A549 (cell line): Measurements from ENCODE around the gene SLC7A8.

Experiments used
- BCL3 ChIP-seq: fragments of >200 bp; sonication (Bioruptor Twin); formaldehyde crosslinking; IDR thresholded peaks from 3 replicates; pipeline ENCODE4 v1.6.1; 2016
- BHLHE40 ChIP-seq: IDR thresholded peaks from 2 replicates; pipeline ENCODE4 v1.6.1; 2012; ENCODE audit warnings: low read depth, low read length, inconsistent platforms
- CEBPB ChIP-seq, 2 experiments: fragments of >200 bp in 1 of 2; sonication (Bioruptor Twin) in 1 of 2; formaldehyde crosslinking in 1 of 2; IDR thresholded peaks; 2 replicates each; pipeline ENCODE4 v1.6.1; 2012 to 2016
- CHD2 ChIP-seq: fragments of 150-350 bp; IDR thresholded peaks from 2 replicates; pipeline ENCODE4 v1.6.1; 2014; ENCODE audit warnings: low read length; ENCODE audit not compliant: partially characterized antibody
- CTCF ChIP-seq: fragments of >200 bp; sonication (Bioruptor Twin); formaldehyde crosslinking; IDR thresholded peaks from 3 replicates; pipeline ENCODE4 v1.5.1; 2016
- EP300 ChIP-seq, 2 experiments: fragments of >200 bp; sonication (Bioruptor Twin); formaldehyde crosslinking; IDR thresholded peaks; 2 replicates in 1 of 2; 3 replicates in 1 of 2; pipeline ENCODE4 v1.6.1; 2016 to 2017
- FOXS1 ChIP-seq: fragments of 250-450 bp; sonication (Bioruptor Pico); IDR thresholded peaks from 2 replicates; pipeline ENCODE4 v1.5.0; 2020; ENCODE audit warnings: mild to moderate bottlenecking, moderate library complexity
- HOXB13 ChIP-seq: fragments of 250-450 bp; sonication (Bioruptor Pico); IDR thresholded peaks from 2 replicates; pipeline ENCODE4 v1.5.0; 2020; ENCODE audit warnings: low read depth, mild to moderate bottlenecking, moderate library complexity
- JUNB ChIP-seq: fragments of >200 bp; sonication (Bioruptor Twin); formaldehyde crosslinking; IDR thresholded peaks from 2 replicates; pipeline ENCODE4 v1.6.1; 2016
- MAFK ChIP-seq: fragments of 450-650 bp; IDR thresholded peaks from 2 replicates; pipeline ENCODE4 v1.6.1; 2014; ENCODE audit not compliant: partially characterized antibody
- NR3C1 ChIP-seq: fragments of >200 bp; sonication (Bioruptor Twin); formaldehyde crosslinking; IDR thresholded peaks from 3 replicates; pipeline ENCODE4 v1.6.1; 2017
- POLR2AphosphoS2 ChIP-seq: conservative IDR thresholded peaks from 2 replicates; pipeline ENCODE4 v1.6.1; 2012; ENCODE audit warnings: low read length, improper control_type of control experiment, inconsistent platforms
- RFX5 ChIP-seq: fragments of 450-650 bp; IDR thresholded peaks from 2 replicates; pipeline ENCODE4 v1.7.1; 2014; ENCODE audit warnings: antibody characterized with exemption, mild to moderate bottlenecking, moderate library complexity
- TF ChIP-seq, protein P1 (sequence below): fragments of 250-450 bp; sonication (Bioruptor Pico); IDR thresholded peaks from 2 replicates; pipeline ENCODE4 v1.5.0; 2021; ENCODE audit warnings: mild to moderate bottlenecking, moderate library complexity, borderline replicate concordance

DNA sequence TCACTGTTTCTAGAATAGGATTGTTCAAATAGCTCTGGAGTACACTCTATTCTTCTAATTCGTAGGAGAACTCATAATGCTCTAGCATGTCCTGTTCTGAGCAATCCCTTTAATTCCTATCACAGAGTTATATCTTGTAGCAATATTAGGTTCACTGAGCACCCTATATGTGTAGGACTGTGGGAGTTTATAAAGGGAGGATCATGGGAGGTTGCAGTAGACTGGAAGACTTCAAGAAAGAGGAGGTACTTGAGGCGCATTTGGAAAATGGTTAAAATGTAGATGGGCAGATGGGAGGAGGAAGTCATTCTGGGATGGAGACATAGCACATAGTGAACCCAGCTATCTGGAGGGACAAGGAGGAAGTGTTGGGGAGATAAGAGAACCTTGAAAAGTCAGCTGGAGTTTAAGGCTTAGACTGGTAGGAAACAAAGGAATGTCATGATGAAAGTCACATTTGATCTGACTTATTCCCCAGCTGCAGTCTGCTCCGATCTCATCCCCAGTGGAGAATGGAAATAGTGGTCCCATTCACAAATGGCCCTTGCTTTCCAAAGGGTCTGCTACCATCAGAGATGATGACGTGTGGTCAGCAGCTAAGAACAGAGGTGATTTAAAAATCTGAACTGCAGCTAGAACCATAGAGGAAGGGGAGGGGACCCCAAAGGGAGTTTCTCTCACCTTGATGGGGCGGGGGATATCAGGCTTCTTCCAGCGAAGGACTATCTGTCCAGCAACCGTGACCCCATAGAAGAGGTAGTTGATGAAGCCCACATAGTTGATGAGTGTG, 54.3 kb downstream of the SLC7A8 start:
- no peak for TF ChIP-seq CTCF
- no peak for TF ChIP-seq POLR2AphosphoS2
- TF ChIP-seq NR3C1: no peak
- TF ChIP-seq BCL3: no peak
- no peak for TF ChIP-seq CEBPB (IDR thresholded peaks at IDR 0.05)
- TF ChIP-seq JUNB: no peak
- TF ChIP-seq FOXS1 (CRISPR knock-in tag): no peak
- TF ChIP-seq, protein P1, sequence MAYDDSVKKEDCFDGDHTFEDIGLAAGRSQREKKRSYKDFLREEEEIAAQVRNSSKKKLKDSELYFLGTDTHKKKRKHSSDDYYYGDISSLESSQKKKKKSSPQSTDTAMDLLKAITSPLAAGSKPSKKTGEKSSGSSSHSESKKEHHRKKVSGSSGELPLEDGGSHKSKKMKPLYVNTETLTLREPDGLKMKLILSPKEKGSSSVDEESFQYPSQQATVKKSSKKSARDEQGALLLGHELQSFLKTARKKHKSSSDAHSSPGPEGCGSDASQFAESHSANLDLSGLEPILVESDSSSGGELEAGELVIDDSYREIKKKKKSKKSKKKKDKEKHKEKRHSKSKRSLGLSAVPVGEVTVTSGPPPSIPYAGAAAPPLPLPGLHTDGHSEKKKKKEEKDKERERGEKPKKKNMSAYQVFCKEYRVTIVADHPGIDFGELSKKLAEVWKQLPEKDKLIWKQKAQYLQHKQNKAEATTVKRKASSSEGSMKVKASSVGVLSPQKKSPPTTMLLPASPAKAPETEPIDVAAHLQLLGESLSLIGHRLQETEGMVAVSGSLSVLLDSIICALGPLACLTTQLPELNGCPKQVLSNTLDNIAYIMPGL (CRISPR knock-in tag): no peak
- TF ChIP-seq MAFK: no peak
- TF ChIP-seq BHLHE40: no peak
- no peak for TF ChIP-seq EP300 (IDR thresholded peaks at IDR 0.05)
- TF ChIP-seq CHD2: no peak
- TF ChIP-seq RFX5: no peak
- TF ChIP-seq HOXB13 (CRISPR knock-in tag): no peak
